ENCODE measurements around the gene FBXW8.

The FBXW8 gene

DNA sequence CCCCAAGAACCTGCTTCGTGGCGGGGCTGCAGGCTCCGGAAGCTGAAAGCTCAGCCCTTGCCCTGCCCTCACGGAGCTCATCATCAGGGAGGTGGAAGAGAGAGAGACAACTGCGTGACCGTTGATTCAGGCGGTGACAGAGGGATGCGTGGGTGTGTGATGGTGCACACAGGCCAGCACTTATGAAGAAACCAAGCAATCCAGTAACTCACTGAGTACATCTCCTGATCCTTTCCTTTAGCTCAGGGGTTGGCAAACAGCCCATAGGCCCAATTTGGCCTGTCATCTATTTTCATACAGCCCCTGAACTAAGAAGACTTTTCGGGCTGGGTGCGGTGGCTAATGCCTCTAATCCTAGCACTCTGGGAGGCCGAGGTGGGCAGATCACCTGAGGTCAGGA lies 138.5 kb downstream of the FBXW8 start:
- DNase-seq (ENCODE audit: extremely low read depth, low read depth), result no peak
- H3K4me3 ChIP-seq (replicated peaks; ENCODE audit: low read depth, low read length), result no peak overlapping the region
- TF ChIP-seq, protein P1, sequence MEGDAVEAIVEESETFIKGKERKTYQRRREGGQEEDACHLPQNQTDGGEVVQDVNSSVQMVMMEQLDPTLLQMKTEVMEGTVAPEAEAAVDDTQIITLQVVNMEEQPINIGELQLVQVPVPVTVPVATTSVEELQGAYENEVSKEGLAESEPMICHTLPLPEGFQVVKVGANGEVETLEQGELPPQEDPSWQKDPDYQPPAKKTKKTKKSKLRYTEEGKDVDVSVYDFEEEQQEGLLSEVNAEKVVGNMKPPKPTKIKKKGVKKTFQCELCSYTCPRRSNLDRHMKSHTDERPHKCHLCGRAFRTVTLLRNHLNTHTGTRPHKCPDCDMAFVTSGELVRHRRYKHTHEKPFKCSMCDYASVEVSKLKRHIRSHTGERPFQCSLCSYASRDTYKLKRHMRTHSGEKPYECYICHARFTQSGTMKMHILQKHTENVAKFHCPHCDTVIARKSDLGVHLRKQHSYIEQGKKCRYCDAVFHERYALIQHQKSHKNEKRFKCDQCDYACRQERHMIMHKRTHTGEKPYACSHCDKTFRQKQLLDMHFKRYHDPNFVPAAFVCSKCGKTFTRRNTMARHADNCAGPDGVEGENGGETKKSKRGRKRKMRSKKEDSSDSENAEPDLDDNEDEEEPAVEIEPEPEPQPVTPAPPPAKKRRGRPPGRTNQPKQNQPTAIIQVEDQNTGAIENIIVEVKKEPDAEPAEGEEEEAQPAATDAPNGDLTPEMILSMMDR (IDR thresholded peaks at IDR 0.05; ENCODE audit: low read depth, low read length, missing control alignments), result no peak

DNA sequence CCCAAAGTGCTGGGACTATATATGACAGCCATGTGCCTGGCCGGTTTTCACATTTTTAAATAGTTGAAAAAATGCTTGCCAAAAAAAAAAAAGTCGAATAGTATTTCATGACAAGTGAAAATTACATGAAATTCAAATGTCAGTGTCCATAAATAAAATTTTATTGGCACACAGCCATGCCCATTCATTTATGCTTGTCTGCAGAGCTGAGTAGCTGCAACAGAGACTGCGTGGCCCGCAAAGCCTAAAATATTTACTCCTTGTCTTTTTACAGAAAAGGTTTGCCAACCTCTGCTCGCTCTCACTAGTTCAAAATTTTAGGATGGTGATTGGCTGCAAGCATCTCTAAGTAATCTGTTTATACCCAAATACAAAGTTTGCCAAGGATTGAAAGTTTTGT lies 139.3 kb downstream of the FBXW8 start:
- H3K4me3 ChIP-seq (replicated peaks; ENCODE audit: low read depth, low read length), result no peak overlapping the region
- TF ChIP-seq, protein P1 (IDR thresholded peaks at IDR 0.05; ENCODE audit: low read depth, low read length, missing control alignments), result no peak
- DNase-seq (ENCODE audit: extremely low read depth, low read depth), result no peak

DNA sequence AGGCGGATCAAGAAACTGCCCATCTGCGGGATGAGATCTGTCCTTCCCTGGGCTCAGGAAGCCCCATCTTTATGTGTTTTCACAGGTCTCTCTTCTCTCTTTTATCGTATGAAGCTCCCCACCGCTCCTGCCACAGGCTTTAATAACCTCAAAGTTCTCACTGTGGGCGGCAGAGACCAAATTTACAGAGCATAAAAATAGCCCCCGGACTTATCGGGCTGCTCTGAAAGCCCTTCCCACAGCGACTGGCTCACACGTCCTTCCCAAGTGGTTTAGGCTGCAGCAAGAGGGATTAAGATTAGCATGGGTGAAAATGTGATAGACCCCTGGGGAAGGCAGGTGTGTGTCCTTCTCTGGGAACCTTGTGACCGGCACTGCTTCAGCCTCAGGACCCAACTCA lies 140.6 kb downstream of the FBXW8 start:
- H3K4me3 ChIP-seq (replicated peaks; ENCODE audit: low read depth, low read length), result no peak overlapping the region
- no peak for DNase-seq (ENCODE audit: extremely low read depth, low read depth)
- TF ChIP-seq, protein P1 (IDR thresholded peaks at IDR 0.05; ENCODE audit: low read depth, low read length, missing control alignments), result no peak

DNA sequence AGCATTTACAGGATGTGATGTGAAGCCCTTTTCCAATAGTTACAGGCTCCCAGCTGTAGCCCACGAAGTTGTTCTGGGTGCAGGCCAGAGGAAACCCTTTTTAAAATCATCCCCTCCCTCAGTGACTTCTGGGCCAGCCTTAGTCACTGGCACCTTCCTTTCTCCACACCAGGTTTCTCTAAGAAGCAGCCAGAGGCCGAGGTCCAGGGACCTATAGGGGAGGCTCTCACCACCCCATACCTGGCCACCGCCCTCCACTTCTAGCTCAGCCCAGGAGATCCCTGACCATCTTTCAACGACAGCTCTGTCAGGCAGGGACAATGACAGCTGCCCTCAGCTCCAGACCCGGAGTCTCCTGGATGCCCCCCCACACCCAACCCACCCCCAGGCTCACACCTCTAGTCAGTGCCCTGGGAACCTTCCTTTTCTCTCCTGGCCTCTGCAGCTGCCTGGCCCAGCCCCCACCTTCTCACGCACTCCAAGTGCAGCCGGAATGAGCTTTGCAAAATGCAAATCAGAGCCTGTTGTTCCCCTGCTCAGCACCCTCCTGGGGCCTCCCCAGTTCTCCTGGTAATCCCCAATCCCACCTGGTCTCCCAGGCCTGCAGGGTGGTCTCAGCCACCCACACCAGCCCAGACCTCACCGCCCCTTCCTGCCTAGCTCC lies 141.8 kb downstream of the FBXW8 start:
- no peak for DNase-seq (ENCODE audit: extremely low read depth, low read depth)

DNA sequence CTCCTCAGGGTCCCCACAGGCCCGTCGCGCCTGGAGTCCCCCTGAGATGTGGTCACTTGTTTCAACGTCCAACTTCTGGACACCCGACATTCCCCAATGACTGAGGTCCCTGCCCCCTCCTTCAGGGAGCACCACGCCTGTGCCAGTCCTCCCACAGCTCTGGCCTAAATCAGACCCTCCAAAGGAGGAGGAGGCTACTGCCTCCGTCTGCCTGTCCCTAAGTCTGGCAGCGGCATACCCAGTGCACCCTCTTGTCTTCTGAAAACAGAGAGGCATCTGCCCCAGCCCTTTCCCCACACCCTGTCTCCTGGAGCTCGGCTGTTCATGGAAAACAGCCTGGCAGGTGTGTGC lies 142.3 kb downstream of the FBXW8 start:
- TF ChIP-seq, protein P1 (IDR thresholded peaks at IDR 0.05; ENCODE audit: low read depth, low read length, missing control alignments), result no peak
- no peak for DNase-seq (ENCODE audit: extremely low read depth, low read depth)
- H3K4me3 ChIP-seq (replicated peaks; ENCODE audit: low read depth, low read length), result no peak overlapping the region

More for the DNA sequence above, 141.8 kb downstream of the FBXW8 start:
- TF ChIP-seq, protein P1 (IDR thresholded peaks at IDR 0.05; ENCODE audit: low read depth, low read length, missing control alignments), result no peak
- H3K4me3 ChIP-seq (replicated peaks; ENCODE audit: low read depth, low read length), result no peak overlapping the region

DNA sequence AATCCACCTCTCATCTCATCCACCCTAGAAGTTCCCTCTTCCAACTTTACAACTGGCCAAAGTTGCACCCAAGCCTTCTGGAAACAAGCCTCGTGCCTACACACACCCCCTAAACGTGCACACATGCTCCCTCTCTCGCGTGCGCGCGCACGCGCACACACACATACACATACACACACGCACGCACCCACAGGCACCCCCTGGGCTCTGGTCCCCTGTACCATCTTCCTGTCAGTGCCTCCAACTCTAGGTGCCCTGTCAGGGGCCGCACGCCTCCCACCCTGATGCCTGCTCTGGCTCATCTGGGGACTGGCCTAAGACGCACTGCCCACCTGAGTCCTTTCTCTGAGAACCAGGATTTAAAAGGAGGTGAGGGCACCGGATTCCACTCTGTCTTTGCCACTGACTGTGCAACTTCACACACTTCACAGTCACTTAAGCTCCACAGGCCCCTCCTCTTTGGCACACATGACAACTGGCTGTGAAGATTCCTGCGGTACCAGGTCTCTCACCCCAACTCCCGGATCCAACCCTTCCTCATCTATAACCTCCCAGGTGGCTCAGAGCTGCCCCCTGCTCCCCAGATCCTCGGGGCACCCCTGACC lies 142.9 kb downstream of the FBXW8 start:
- TF ChIP-seq, protein P1 (IDR thresholded peaks at IDR 0.05; ENCODE audit: low read depth, low read length, missing control alignments), result no peak

More for the DNA sequence above, 142.9 kb downstream of the FBXW8 start:
- no peak for DNase-seq (ENCODE audit: extremely low read depth, low read depth)
- no peak overlapping the region for H3K4me3 ChIP-seq (replicated peaks; ENCODE audit: low read depth, low read length)
